H1 (cell line): ENCODE measurements around the gene DHX32. TPM values are rescaled to one million over a fixed set of nuclear protein-coding genes. Genes with fewer than 3 reads are reported as not detected.

Experiments used
- CTBP2 ChIP-seq: IDR thresholded peaks from 2 replicates; pipeline ENCODE4 v1.7.0; 2011; ENCODE audit warnings: borderline replicate concordance, mild to moderate bottlenecking, moderate library complexity, mixed read lengths, low read length; ENCODE audit not compliant: insufficient read depth, insufficient read length
- GABPA ChIP-seq: IDR thresholded peaks from 2 replicates; pipeline ENCODE4 v1.6.1; 2011; ENCODE audit warnings: mild to moderate bottlenecking, low read length, moderate library complexity, borderline replicate concordance; ENCODE audit not compliant: insufficient read depth
- GTF2F1 ChIP-seq: IDR thresholded peaks from 2 replicates; pipeline ENCODE4 v1.6.1; 2012; ENCODE audit warnings: low read depth, low read length, improper control_type of control experiment, borderline replicate concordance
- SAP30 ChIP-seq: fragments of 300-600 bp; sonication (generic); IDR thresholded peaks from 2 replicates; pipeline ENCODE4 v1.7.1; 2012; ENCODE audit warnings: low read length, moderate library complexity, mild to moderate bottlenecking, inconsistent platforms; ENCODE audit not compliant: insufficient read depth, insufficient replicate concordance
- SIN3A ChIP-seq, 2 experiments: IDR thresholded peaks in 1 of 2; conservative IDR thresholded peaks in 1 of 2; 2 replicates each; pipeline ENCODE4 v1.6.1; 2011 to 2012; ENCODE audit warnings: low read length in 2 of 2, improper control_type of control experiment in 1 of 2, low read depth in 1 of 2, mild to moderate bottlenecking in 1 of 2
- polyA plus RNA-seq, 7 experiments: library from polyadenylated mRNA; depleted of rRNA in 3 of 7; stranded (reverse) in 5 of 7; unstranded in 2 of 7; fragments of >200 nt in 5 of 7; fragments of 200-250 nt in 2 of 7; gene quantifications; 1 replicate in 5 of 7; 2 replicates in 1 of 7; 4 replicates in 1 of 7; pipeline versions ENCODE4 v1.2.1 to v1.2.3, GENCODE V29; 2011 to 2013; ENCODE audit warnings: missing spikeins in 2 of 7, mixed read lengths in 2 of 7
- total RNA-seq: library from RNA; stranded (reverse); fragmentation: NEBNext Ultra II Directional; extraction: Animal tissue kit (Norgen Biotek cat#: 25700); gene quantifications from 2 replicates; pipeline ENCODE4 v1.2.1, GENCODE V29; 2021

Gene DHX32
- total and polyA plus RNA-seq, 2 of the 8 experiments (the other 6 are each of a cell fraction or from before 2014, with no cell fraction given): 12.4 to 15.8 TPM

DNA sequence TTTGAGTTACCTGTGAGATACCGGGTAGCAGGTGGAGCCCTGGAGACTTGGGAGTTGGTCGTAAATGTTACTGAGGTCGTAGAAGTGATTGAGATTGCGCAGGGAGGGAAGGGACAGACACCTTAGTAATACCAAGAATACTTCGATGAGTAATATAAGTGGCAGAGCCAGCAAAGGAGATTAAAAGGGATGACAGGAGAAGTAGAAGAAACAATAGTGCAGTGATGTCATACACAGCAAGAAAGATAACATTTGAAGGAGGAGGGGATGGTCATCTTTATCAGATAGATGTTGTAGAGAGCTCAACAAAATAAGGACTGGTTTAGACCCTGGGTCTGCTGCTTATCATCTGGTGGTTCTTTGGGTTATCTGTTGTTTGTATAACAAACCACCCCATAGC is 52.8 kb downstream of the DHX32 start (continued):
- TF ChIP-seq GTF2F1: no peak
- no peak for TF ChIP-seq CTBP2
- TF ChIP-seq SIN3A (conservative IDR thresholded peaks at IDR 0.05 in 1 of 2, IDR thresholded peaks at IDR 0.05 in 1 of 2; ENCODE audit: low read depth in 1 of 2, low read length in 2 of 2): no peak
- TF ChIP-seq SAP30: no peak
- no peak for TF ChIP-seq GABPA
